Calu3 (cell line): ENCODE results near the gene NHSL1. TPM values are rescaled to one million over a fixed set of nuclear protein-coding genes. Genes with fewer than 3 reads are reported as not detected.

Experiments used
- BruUV-seq: library from RNA; stranded (reverse); fragments of 400-500 nt; replicated peaks from 2 replicates; lab custom pipeline; 2021; lab: Mats Ljungman, UMichigan
- CTCF ChIA-PET: fragments of 300-600 bp; sonication (Branson Sonifier 250); formaldehyde crosslinking; loops from one replicate; lab custom pipeline; 2022; ENCODE audit warnings: antibody characterized with exemption; lab: Charles Lee
- DNase-seq: peaks from one replicate; pipeline ENCODE4 v3.0.0; 2022
- H3K27ac Mint-ChIP-seq: one replicate; pipeline ENCODE4 v1.8.0; 2022; ENCODE audit warnings: mixed read lengths; ENCODE audit not compliant: unreplicated experiment
- H3K27me3 Mint-ChIP-seq: one replicate; pipeline ENCODE4 v1.8.0; 2022; ENCODE audit warnings: mixed read lengths; ENCODE audit not compliant: unreplicated experiment
- H3K36me3 Mint-ChIP-seq: one replicate; pipeline ENCODE4 v1.8.0; 2022; ENCODE audit warnings: mild to moderate bottlenecking, moderate library complexity, mixed read lengths; ENCODE audit not compliant: insufficient read depth, unreplicated experiment
- H3K4me1 Mint-ChIP-seq: one replicate; pipeline ENCODE4 v1.8.0; 2022; ENCODE audit warnings: mild to moderate bottlenecking, low read depth, mixed read lengths; ENCODE audit not compliant: unreplicated experiment
- H3K4me3 Mint-ChIP-seq: one replicate; pipeline ENCODE4 v1.8.0; 2022; ENCODE audit warnings: mild to moderate bottlenecking, low read depth, moderate library complexity, mixed read lengths; ENCODE audit not compliant: unreplicated experiment
- H3K9me3 Mint-ChIP-seq: one replicate; pipeline ENCODE4 v1.8.0; 2022; ENCODE audit warnings: low read depth, mixed read lengths; ENCODE audit not compliant: unreplicated experiment
- intact Hi-C: fragments of 100-400 bp; cut with micrococcal nuclease; formaldehyde crosslinking; loops from one replicate; pipeline ENCODE4 v1.10.0; 2022; ENCODE audit not compliant: unreplicated experiment
- total RNA-seq: library from RNA; stranded (reverse); gene quantifications from 2 replicates; pipeline ENCODE4 v1.2.3, GENCODE V29; 2022
- TF ChIP-seq, protein P1 (sequence below): fragments of 200-600 bp; IDR thresholded peaks from one replicate; pipeline ENCODE4 v1.8.0; 2022; ENCODE audit warnings: antibody characterized with exemption; ENCODE audit not compliant: unreplicated experiment

Gene NHSL1
- total RNA-seq, 1 experiment from 2014 or later = 26.6 TPM

DNA sequence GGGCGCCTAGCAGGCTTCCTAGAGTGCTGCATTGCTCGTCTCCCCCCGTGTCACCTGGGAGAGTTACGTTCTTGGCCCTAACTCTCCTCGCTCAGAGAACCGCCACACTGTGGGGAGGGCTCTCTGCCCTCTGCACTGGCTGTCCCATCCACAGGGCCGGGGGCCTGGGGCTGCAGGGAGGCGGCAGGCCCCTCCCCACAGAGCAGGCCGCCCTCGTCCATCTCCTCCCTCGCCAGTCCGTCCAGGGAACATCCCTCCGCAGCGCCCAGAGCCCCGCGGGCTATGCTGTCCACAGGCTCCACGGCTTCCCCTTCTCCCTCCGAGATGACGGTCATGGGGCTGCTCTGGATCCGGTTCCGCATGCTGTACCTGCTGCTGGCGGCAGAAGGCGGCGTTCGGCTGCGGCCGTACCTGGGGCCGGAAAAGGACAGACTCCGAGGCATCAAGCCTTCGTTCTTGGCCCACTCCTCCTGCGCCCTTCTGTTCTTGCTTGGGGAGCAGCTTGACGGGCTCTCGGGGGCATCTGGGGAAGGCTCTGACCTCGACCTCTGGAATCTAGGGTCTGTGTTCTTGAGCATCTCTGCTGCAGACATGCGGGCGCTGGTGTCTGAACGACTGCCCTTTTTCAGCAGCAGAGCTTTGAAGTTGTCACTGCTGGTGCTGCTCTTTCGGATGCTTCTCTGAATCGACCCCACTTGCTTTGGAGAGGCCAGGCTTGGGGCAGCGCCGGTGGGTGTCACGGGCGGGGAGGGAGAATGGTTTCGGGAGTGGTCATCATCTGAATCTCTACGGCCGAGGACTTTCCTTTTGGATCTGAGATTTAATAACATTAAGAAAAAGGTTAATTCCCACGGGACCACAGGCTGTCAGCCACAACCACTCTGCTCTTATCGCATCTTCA lies 75.0 kb downstream of the NHSL1 start:
- Mint-ChIP-seq H3K4me1 (no peaks in the 10 kb centered on the region), H3K27ac (no peak overlapping the region), H3K4me3 (no peak overlapping the region), H3K36me3 (peaks cover 29% of the 10 kb centered on the region), H3K9me3 (no peaks in the 10 kb centered on the region), H3K27me3 (no peaks in the 10 kb centered on the region)
- no TSS peak for BruUV-seq
- TF ChIP-seq, protein P1, sequence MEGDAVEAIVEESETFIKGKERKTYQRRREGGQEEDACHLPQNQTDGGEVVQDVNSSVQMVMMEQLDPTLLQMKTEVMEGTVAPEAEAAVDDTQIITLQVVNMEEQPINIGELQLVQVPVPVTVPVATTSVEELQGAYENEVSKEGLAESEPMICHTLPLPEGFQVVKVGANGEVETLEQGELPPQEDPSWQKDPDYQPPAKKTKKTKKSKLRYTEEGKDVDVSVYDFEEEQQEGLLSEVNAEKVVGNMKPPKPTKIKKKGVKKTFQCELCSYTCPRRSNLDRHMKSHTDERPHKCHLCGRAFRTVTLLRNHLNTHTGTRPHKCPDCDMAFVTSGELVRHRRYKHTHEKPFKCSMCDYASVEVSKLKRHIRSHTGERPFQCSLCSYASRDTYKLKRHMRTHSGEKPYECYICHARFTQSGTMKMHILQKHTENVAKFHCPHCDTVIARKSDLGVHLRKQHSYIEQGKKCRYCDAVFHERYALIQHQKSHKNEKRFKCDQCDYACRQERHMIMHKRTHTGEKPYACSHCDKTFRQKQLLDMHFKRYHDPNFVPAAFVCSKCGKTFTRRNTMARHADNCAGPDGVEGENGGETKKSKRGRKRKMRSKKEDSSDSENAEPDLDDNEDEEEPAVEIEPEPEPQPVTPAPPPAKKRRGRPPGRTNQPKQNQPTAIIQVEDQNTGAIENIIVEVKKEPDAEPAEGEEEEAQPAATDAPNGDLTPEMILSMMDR = no peak
- CTCF ChIA-PET = no interaction called here
- no peak for DNase-seq
- intact Hi-C loops = loop anchor here (10.0 kb wide), 2 partner anchors 171 to 351 kb away; partner anchors contain the start of gene CCDC28A

DNA sequence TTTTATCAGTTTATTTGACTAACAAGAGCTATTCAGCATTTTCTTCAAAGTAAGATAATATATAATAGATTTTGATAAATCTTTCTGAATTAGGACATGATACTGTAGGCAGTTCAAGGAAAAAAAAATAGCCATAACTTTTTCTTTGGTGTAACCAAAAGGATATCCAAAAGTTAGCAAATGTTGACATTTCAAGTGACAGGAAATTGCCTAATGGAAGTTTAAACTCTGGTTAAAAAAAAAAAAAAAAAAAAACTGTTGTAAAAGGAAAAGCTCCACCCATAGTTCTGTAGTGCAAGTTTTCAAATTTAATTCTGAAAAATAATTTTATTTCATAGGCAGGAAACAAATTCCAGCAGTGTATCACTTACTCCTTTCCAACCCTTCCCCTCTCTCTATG lies 76.4 kb downstream of the NHSL1 start:
- no peaks in the 10 kb centered on the region for H3K9me3 Mint-ChIP-seq
- no peaks in the 10 kb centered on the region for H3K27me3 Mint-ChIP-seq
- H3K27ac Mint-ChIP-seq = no peak overlapping the region
- peaks cover 32% of the 10 kb centered on the region for H3K36me3 Mint-ChIP-seq
- H3K4me3 Mint-ChIP-seq = no peak overlapping the region
- CTCF ChIA-PET = interaction anchor here (0.6 to 0.7 kb wide), 2 partner anchors 307 to 1286 kb away, joined by 3 to 5 read pairs; no protein-coding TSS in a partner anchor
- no peak for DNase-seq
- intact Hi-C loops = loop anchor here (10.0 kb wide), 2 partner anchors 172 to 352 kb away; partner anchors contain the start of gene CCDC28A
- H3K4me1 Mint-ChIP-seq = no peaks in the 10 kb centered on the region
- BruUV-seq = no TSS peak
- TF ChIP-seq, protein P1 = no peak

DNA sequence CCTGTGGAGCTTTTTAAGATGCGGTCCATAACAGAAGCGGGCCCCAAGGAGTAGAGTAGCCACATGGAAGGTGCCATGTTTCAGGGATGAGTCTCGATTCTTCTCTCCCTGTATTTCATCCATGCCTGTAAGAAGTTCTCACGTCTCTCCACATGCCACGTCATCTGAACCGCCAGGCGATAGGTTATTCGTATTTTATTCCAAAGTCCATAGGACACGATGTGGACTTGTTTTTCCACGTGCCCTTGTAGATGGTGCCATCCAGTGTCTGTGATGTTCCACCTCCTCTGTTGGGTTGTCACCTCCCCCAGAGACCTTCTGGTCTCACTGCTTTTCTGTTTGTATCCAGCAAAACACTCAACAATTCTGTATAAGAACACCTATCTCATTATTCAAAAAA lies 77.7 kb downstream of the NHSL1 start:
- TF ChIP-seq, protein P1 = no peak
- no peak overlapping the region for H3K27ac Mint-ChIP-seq
- no peaks in the 10 kb centered on the region for H3K9me3 Mint-ChIP-seq
- H3K36me3 Mint-ChIP-seq = peaks cover 39% of the 10 kb centered on the region
- no TSS peak for BruUV-seq
- H3K27me3 Mint-ChIP-seq = no peaks in the 10 kb centered on the region
- intact Hi-C loops = loop anchor here (10.0 kb wide), 2 partner anchors 173 to 353 kb away; partner anchors contain the start of gene CCDC28A
- no peak for DNase-seq
- no peaks in the 10 kb centered on the region for H3K4me1 Mint-ChIP-seq
- no peak overlapping the region for H3K4me3 Mint-ChIP-seq
- CTCF ChIA-PET = no interaction called here

DNA sequence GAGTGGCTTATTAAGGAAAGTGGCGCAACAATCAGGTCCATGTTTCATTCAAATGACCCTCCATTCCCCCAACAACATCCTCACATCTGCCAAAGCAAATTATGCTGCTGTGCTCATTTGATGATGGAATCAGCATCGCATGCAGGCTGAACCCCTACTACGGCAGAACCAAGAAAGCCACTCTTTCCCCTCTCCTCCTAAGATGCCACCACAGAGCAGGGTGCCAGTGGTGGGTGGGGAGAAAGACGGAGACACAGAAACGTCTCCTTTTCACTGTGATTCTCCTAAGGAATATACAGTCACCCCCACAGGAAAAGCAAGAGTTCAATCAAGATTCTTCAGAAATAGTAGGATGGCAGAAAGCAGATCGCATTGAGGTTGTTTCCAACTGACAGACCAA lies 78.2 kb downstream of the NHSL1 start:
- no TSS peak for BruUV-seq
- Mint-ChIP-seq H3K27me3 (no peaks in the 10 kb centered on the region), H3K36me3 (peaks cover 39% of the 10 kb centered on the region), H3K9me3 (no peaks in the 10 kb centered on the region), H3K4me1 (no peaks in the 10 kb centered on the region), H3K4me3 (no peak overlapping the region), H3K27ac (no peak overlapping the region)
- DNase-seq = no peak
- intact Hi-C loops = loop anchor here (10.0 kb wide), 2 partner anchors 174 to 354 kb away; partner anchors contain the start of gene CCDC28A
- TF ChIP-seq, protein P1 = no peak
- CTCF ChIA-PET = no interaction called here
